H1 (cell line): ENCODE results near the gene GPR17. TPM values are rescaled to one million over a fixed set of nuclear protein-coding genes. Genes with fewer than 3 reads are reported as not detected.

Source experiments
- CTCF ChIA-PET: fragments of 300-600 bp; sonication (Branson Sonifier 250); formaldehyde crosslinking; loops from one replicate; lab custom pipeline; 2021; ENCODE audit not compliant: partially characterized antibody; lab: Charles Lee
- POLR2A ChIA-PET: fragments of 300-600 bp; sonication (Branson Sonifier 250); formaldehyde crosslinking; loops from one replicate; lab custom pipeline; 2021; ENCODE audit warnings: inconsistent platforms; ENCODE audit not compliant: partially characterized antibody; lab: Charles Lee
- DNase-seq, 2 experiments: peaks; one replicate each; pipeline versions ENCODE4 v3.0.0 to v3.0.0-alpha.2; 2010 to 2022; ENCODE audit warnings: low spot score in 2 of 2, low read depth in 1 of 2, mixed read lengths in 1 of 2
- FAIRE-seq: peaks from 2 replicates; lab custom pipeline; 2011; peaks lifted over from hg19 to GRCh38; lab: Jason Lieb, UNC
- H2AFZ ChIP-seq: 2 replicates; pipeline ENCODE4 v1.8.1; 2012; ENCODE audit warnings: low read length, inconsistent platforms
- H2AK5ac ChIP-seq: 2 replicates; pipeline ENCODE4 v1.6.1; 2013; ENCODE audit warnings: low read depth, low read length
- H2BK120ac ChIP-seq: replicated peaks from 2 replicates; pipeline ENCODE3; 2013; ENCODE audit warnings: low read depth, low read length, inconsistent platforms
- H2BK12ac ChIP-seq: 2 replicates; pipeline ENCODE4 v1.6.1; 2013; ENCODE audit warnings: low read depth, low read length
- H2BK15ac ChIP-seq: 2 replicates; pipeline ENCODE4 v1.6.1; 2013; ENCODE audit warnings: low read length
- H2BK20ac ChIP-seq: 2 replicates; pipeline ENCODE4 v1.6.1; 2013; ENCODE audit warnings: low read length
- H2BK5ac ChIP-seq: 2 replicates; pipeline ENCODE4 v1.6.1; 2013; ENCODE audit warnings: low read depth, low read length
- H3K14ac ChIP-seq: 2 replicates; pipeline ENCODE4 v1.6.1; 2013; ENCODE audit warnings: inconsistent platforms; ENCODE audit not compliant: insufficient read length
- H3K18ac ChIP-seq: 2 replicates; pipeline ENCODE4 v1.6.1; 2013; ENCODE audit warnings: low read length; ENCODE audit errors: extremely low read depth
- H3K23ac ChIP-seq: 2 replicates; pipeline ENCODE4 v1.6.1; 2013; ENCODE audit warnings: inconsistent platforms; ENCODE audit not compliant: insufficient read length
- H3K23me2 ChIP-seq: 2 replicates; pipeline ENCODE4 v1.6.1; 2013; ENCODE audit warnings: low read depth, low read length
- H3K27ac ChIP-seq: 2 replicates; pipeline ENCODE4 v1.6.1; 2011; ENCODE audit warnings: low read depth, low read length, inconsistent platforms
- H3K27me3 ChIP-seq, 4 experiments: replicated peaks in 1 of 4; 1 replicate in 1 of 4; 2 replicates in 3 of 4; pipeline versions ENCODE4 v1.6.1 to v1.8.1; 2011 to 2013; ENCODE audit warnings: low read length in 3 of 4, mild to moderate bottlenecking in 3 of 4, inconsistent platforms in 2 of 4, mixed read lengths in 2 of 4, moderate library complexity in 1 of 4; ENCODE audit not compliant: control insufficient read depth in 3 of 4, insufficient read depth in 3 of 4; ENCODE audit errors: extremely low read depth in 1 of 4
- H3K36me3 ChIP-seq, 4 experiments: 2 replicates each; pipeline versions ENCODE4 v1.6.1 to v1.8.1; 2011 to 2013; ENCODE audit warnings: mild to moderate bottlenecking in 4 of 4, low read length in 3 of 4, moderate library complexity in 2 of 4, control low read depth in 1 of 4, inconsistent platforms in 1 of 4; ENCODE audit not compliant: insufficient read depth in 4 of 4, control insufficient read depth in 2 of 4
- H3K4ac ChIP-seq: replicated peaks from 2 replicates; pipeline ENCODE3; 2013; ENCODE audit warnings: low read length, low read depth, mixed read lengths, inconsistent platforms; ENCODE audit not compliant: insufficient read length
- H3K4me1 ChIP-seq, 4 experiments: replicated peaks in 1 of 4; 1 replicate in 1 of 4; 2 replicates in 3 of 4; pipeline versions ENCODE4 v1.6.1 to v1.8.1; 2011 to 2013; ENCODE audit warnings: low read length in 3 of 4, inconsistent platforms in 2 of 4, mixed read lengths in 1 of 4; ENCODE audit not compliant: insufficient read depth in 4 of 4, control insufficient read depth in 3 of 4
- H3K4me2 ChIP-seq, 2 experiments: 2 replicates each; pipeline versions ENCODE4 v1.6.1 to v1.8.1; 2011 to 2013; ENCODE audit warnings: low read depth in 2 of 2, low read length in 2 of 2, control low read depth in 1 of 2, inconsistent platforms in 1 of 2, mild to moderate bottlenecking in 1 of 2; ENCODE audit not compliant: insufficient read depth in 1 of 2
- H3K4me3 ChIP-seq, 4 experiments: fragments of 200-600, 300-600 bp in 1 of 4; sonication (generic), shearing (Covaris generic), sonication (Bioruptor Twin) in 1 of 4; 2 replicates each; pipeline versions ENCODE4 v1.5.1 to v1.8.1; 2011 to 2016; ENCODE audit warnings: low read length in 4 of 4, low read depth in 3 of 4, control low read depth in 2 of 4, inconsistent platforms in 2 of 4, mild to moderate bottlenecking in 2 of 4, mixed read lengths in 1 of 4, moderate library complexity in 1 of 4; ENCODE audit not compliant: insufficient read depth in 2 of 4; ENCODE audit errors: extremely low read depth in 1 of 4
- H3K56ac ChIP-seq: replicated peaks from 2 replicates; pipeline ENCODE3; 2013; ENCODE audit warnings: low read depth, mild to moderate bottlenecking, mixed read lengths, low read length, inconsistent platforms; ENCODE audit not compliant: insufficient read length
- H3K79me1 ChIP-seq: 2 replicates; pipeline ENCODE4 v1.6.1; 2013; ENCODE audit warnings: low read depth, low read length, control low read depth
- H3K79me2 ChIP-seq, 2 experiments: 2 replicates each; pipeline versions ENCODE4 v1.6.1 to v1.8.1; 2012 to 2013; ENCODE audit warnings: low read length in 2 of 2, mild to moderate bottlenecking in 2 of 2, inconsistent platforms in 1 of 2; ENCODE audit not compliant: insufficient read depth in 2 of 2, control insufficient read depth in 1 of 2
- H3K9ac ChIP-seq, 4 experiments: replicated peaks in 1 of 4; 1 replicate in 1 of 4; 2 replicates in 3 of 4; pipeline versions ENCODE4 v1.6.1 to v1.8.1; 2011 to 2013; ENCODE audit warnings: low read depth in 3 of 4, low read length in 3 of 4, control low read depth in 2 of 4, mild to moderate bottlenecking in 2 of 4, moderate library complexity in 2 of 4, inconsistent platforms in 1 of 4; ENCODE audit errors: extremely low read depth in 1 of 4
- H3K9me3 ChIP-seq, 2 experiments: 2 replicates each; pipeline versions ENCODE4 v1.6.1 to v1.8.1; 2012 to 2013; ENCODE audit warnings: mild to moderate bottlenecking in 2 of 2, moderate library complexity in 2 of 2, control low read depth in 1 of 2, inconsistent platforms in 1 of 2, low read depth in 1 of 2, low read length in 1 of 2, mixed read lengths in 1 of 2; ENCODE audit not compliant: insufficient read depth in 2 of 2
- H4K20me1 ChIP-seq, 2 experiments: replicated peaks in 1 of 2; 2 replicates each; pipeline versions ENCODE3 to v1.8.1; 2011 to 2013; ENCODE audit warnings: inconsistent platforms in 2 of 2, low read length in 2 of 2, mild to moderate bottlenecking in 1 of 2; ENCODE audit not compliant: insufficient read depth in 2 of 2, control insufficient read depth in 1 of 2
- H4K5ac ChIP-seq: 2 replicates; pipeline ENCODE4 v1.6.1; 2013; ENCODE audit warnings: low read length, low read depth, mixed read lengths, inconsistent platforms; ENCODE audit not compliant: insufficient read length
- H4K8ac ChIP-seq: 2 replicates; pipeline ENCODE4 v1.8.0; 2013; ENCODE audit warnings: mild to moderate bottlenecking, moderate library complexity, low read length, inconsistent platforms; ENCODE audit not compliant: insufficient read depth; ENCODE audit errors: extremely low read depth
- H4K91ac ChIP-seq: replicated peaks from 2 replicates; pipeline ENCODE3; 2013; ENCODE audit warnings: low read length, mixed read lengths, inconsistent platforms; ENCODE audit not compliant: insufficient read length
- CBX5 ChIP-seq: fragments of 300-800, 300-1000 bp; sonication (generic); IDR thresholded peaks from 2 replicates; pipeline ENCODE4 v1.7.1; 2016; ENCODE audit warnings: antibody characterized with exemption, low read length, low read depth
- GABPA ChIP-seq: IDR thresholded peaks from 2 replicates; pipeline ENCODE4 v1.6.1; 2011; ENCODE audit warnings: mild to moderate bottlenecking, low read length, moderate library complexity, borderline replicate concordance; ENCODE audit not compliant: insufficient read depth
- GTF2F1 ChIP-seq: IDR thresholded peaks from 2 replicates; pipeline ENCODE4 v1.6.1; 2012; ENCODE audit warnings: low read depth, low read length, improper control_type of control experiment, borderline replicate concordance
- POLR2A ChIP-seq, 2 experiments: IDR thresholded peaks; 1 replicate in 1 of 2; 2 replicates in 1 of 2; pipeline ENCODE4 v1.6.1; 2011; ENCODE audit warnings: low read depth in 2 of 2, low read length in 2 of 2, mild to moderate bottlenecking in 2 of 2; ENCODE audit errors: control extremely low read depth in 1 of 2
- POU5F1 ChIP-seq: IDR thresholded peaks from 2 replicates; pipeline ENCODE4 v1.6.1; 2011; ENCODE audit warnings: low read depth, mild to moderate bottlenecking, low read length, moderate library complexity
- RFX5 ChIP-seq: IDR thresholded peaks from 2 replicates; pipeline ENCODE4 v1.6.1; 2011; ENCODE audit warnings: low read depth, low read length, improper control_type of control experiment, borderline replicate concordance
- SIX5 ChIP-seq: IDR thresholded peaks from 2 replicates; pipeline ENCODE4 v1.6.1; 2011; ENCODE audit warnings: mild to moderate bottlenecking, low read depth, low read length
- SP4 ChIP-seq: IDR thresholded peaks from 2 replicates; pipeline ENCODE4 v1.6.1; 2012; ENCODE audit warnings: low read length, inconsistent platforms
- SUZ12 ChIP-seq: fragments of 200-600 bp; sonication (generic); IDR thresholded peaks from 2 replicates; pipeline ENCODE4 v1.6.1; 2012; ENCODE audit warnings: mild to moderate bottlenecking, inconsistent platforms, low read length, moderate library complexity, mixed read lengths
- TCF12 ChIP-seq: IDR thresholded peaks from 2 replicates; pipeline ENCODE4 v1.6.1; 2011; ENCODE audit warnings: low read depth, mild to moderate bottlenecking, low read length
- WGBS, 2 experiments: shearing (Covaris generic) in 1 of 2; methylation state at CpG; one replicate each; pipeline versions ENCODE4 v1.1.6 to v1.1.7; 2013 to 2015; ENCODE audit warnings: low lambda C conversion rate in 2 of 2, mixed read lengths in 2 of 2, inconsistent platforms in 1 of 2, low coverage in 1 of 2, missing lambda C conversion rate in 1 of 2; ENCODE audit not compliant: insufficient replicate concordance in 2 of 2, insufficient coverage in 1 of 2, insufficient read length in 1 of 2; ENCODE audit errors: extremely low coverage in 1 of 2, missing lambda C conversion rate in 1 of 2; 5-methylcytosine and 5-hydroxymethylcytosine counted together
- polyA plus RNA-seq, 7 experiments: library from polyadenylated mRNA; depleted of rRNA in 3 of 7; stranded (reverse) in 5 of 7; unstranded in 2 of 7; fragments of >200 nt in 5 of 7; fragments of 200-250 nt in 2 of 7; gene quantifications; 1 replicate in 5 of 7; 2 replicates in 1 of 7; 4 replicates in 1 of 7; pipeline versions ENCODE4 v1.2.1 to v1.2.3, GENCODE V29; 2011 to 2013; ENCODE audit warnings: missing spikeins in 2 of 7, mixed read lengths in 2 of 7
- total RNA-seq: library from RNA; stranded (reverse); fragmentation: NEBNext Ultra II Directional; extraction: Animal tissue kit (Norgen Biotek cat#: 25700); gene quantifications from 2 replicates; pipeline ENCODE4 v1.2.1, GENCODE V29; 2021
- TF ChIP-seq, protein P1 (sequence below): IDR thresholded peaks from 2 replicates; pipeline ENCODE4 v1.6.1; 2012; ENCODE audit warnings: inconsistent platforms
- TF ChIP-seq, protein P2 (sequence below): IDR thresholded peaks from 2 replicates; pipeline ENCODE4 v1.6.1; 2012; ENCODE audit warnings: low read length, inconsistent platforms

The GPR17 gene
- total and polyA plus RNA-seq, 2 of the 8 experiments (the other 6 are each of a cell fraction or from before 2014, with no cell fraction given), result 0.03 TPM; not detected in 1

DNA sequence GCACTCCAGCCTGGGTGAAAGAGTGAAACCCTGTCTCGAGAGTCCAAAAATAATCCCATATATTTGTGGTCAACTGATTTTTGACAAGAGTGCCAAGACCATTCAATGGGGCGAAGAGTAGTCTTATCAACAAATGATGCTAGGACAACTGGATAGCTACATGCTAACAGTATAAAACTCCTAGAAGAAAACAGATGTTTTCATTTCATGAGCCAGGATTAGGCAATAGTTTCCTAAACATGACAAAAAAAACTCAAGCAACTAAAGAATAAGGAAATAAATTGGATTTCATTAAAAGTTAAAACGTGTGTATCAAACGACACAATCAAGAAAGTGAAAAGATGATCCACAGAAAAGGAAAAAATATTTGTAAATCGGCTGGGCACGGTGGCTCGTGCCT lies 23.1 kb downstream of the GPR17 start:
- no peak overlapping the region for H3K18ac ChIP-seq
- no peaks in the 10 kb centered on the region for H3K79me2 ChIP-seq
- H3K23ac ChIP-seq, result no peak overlapping the region
- no peak overlapping the region for H2BK20ac ChIP-seq
- no peak overlapping the region for H2AK5ac ChIP-seq
- H3K27me3 ChIP-seq, result peaks cover 7 to 41% (median 24%) of the 10 kb centered on the region in 4 experiments
- WGBS, 2 experiments, result 93% methylated on average over 7 of the region's 7 CpGs; no CpG with 5 or more reads in 1 of the 2 experiments
- H3K4ac ChIP-seq, result no peak overlapping the region
- H4K20me1 ChIP-seq, result no peaks in the 10 kb centered on the region
- no peak for DNase-seq
- H2AFZ ChIP-seq, result no peak overlapping the region
- no peaks in the 10 kb centered on the region for H3K9me3 ChIP-seq
- no peak overlapping the region for H2BK120ac ChIP-seq
- no peak overlapping the region for H3K56ac ChIP-seq
- H2BK5ac ChIP-seq, result no peak overlapping the region
- ChIA-PET CTCF (no interaction called here), POLR2A (interaction anchor here (0.9 kb wide), 1 partner anchor 20 kb away, joined by 3 read pairs; no protein-coding TSS in a partner anchor)
- H3K36me3 ChIP-seq, result no peaks in the 10 kb centered on the region
- no peak overlapping the region for H4K5ac ChIP-seq
- H4K91ac ChIP-seq, result no peak overlapping the region
- no peak overlapping the region for H2BK15ac ChIP-seq
- H2BK12ac ChIP-seq, result no peak overlapping the region
- no peak overlapping the region for H3K9ac ChIP-seq
- no peak overlapping the region for H3K4me2 ChIP-seq
- no peak for FAIRE-seq
- no peak overlapping the region for H4K8ac ChIP-seq
- peaks cover 3% of the 10 kb centered on the region; the same call in 1 of the 2 replicates for H3K23me2 ChIP-seq
- H3K79me1 ChIP-seq, result no peaks in the 10 kb centered on the region
- peaks cover 0 to 3% (median 0%) of the 10 kb centered on the region in 4 experiments; a peak in 3 of 7 replicates for H3K4me1 ChIP-seq
- no peak for TF ChIP-seq POU5F1
- no peak for TF ChIP-seq GABPA
- TF ChIP-seq POLR2A (IDR thresholded peaks at IDR 0.05; ENCODE audit: control extremely low read depth in 1 of 2, low read depth in 2 of 2, low read length in 2 of 2), result no peak
- TF ChIP-seq SIX5, result no peak
- no peak for TF ChIP-seq RFX5
- TF ChIP-seq, protein P1, sequence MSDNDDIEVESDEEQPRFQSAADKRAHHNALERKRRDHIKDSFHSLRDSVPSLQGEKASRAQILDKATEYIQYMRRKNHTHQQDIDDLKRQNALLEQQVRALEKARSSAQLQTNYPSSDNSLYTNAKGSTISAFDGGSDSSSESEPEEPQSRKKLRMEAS, result no peak
- no peak for TF ChIP-seq CBX5
- no peak for TF ChIP-seq SP4
- TF ChIP-seq GTF2F1, result no peak
- no peak for TF ChIP-seq TCF12
- TF ChIP-seq SUZ12, result no peak
- TF ChIP-seq, protein P2, sequence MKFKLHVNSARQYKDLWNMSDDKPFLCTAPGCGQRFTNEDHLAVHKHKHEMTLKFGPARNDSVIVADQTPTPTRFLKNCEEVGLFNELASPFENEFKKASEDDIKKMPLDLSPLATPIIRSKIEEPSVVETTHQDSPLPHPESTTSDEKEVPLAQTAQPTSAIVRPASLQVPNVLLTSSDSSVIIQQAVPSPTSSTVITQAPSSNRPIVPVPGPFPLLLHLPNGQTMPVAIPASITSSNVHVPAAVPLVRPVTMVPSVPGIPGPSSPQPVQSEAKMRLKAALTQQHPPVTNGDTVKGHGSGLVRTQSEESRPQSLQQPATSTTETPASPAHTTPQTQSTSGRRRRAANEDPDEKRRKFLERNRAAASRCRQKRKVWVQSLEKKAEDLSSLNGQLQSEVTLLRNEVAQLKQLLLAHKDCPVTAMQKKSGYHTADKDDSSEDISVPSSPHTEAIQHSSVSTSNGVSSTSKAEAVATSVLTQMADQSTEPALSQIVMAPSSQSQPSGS, result no peak
- no peak overlapping the region for H3K27ac ChIP-seq
- no peak overlapping the region for H3K4me3 ChIP-seq
- H3K14ac ChIP-seq, result no peak overlapping the region
